LHCN-M2 (cell line): ENCODE data around the gene ERC1. TPM values are rescaled to one million over a fixed set of nuclear protein-coding genes. Genes with fewer than 3 reads are reported as not detected.
A peak's percentile ranks its signal among the peaks of the same experiment; 100 is the strongest.
"Not testable (repeated sequence)": the region's sequence is repeated elsewhere in the genome, so short reads cannot be mapped to it uniquely, and the experiment has no call there.

Source experiments
- DNase-seq: peaks from one replicate; pipeline ENCODE4 v3.0.0-alpha.2; 2012; ENCODE audit warnings: low read depth
- total RNA-seq: library from RNA; depleted of rRNA; stranded (reverse); fragments of >200 nt; gene quantifications from 2 replicates; pipeline ENCODE4 v1.2.3, GENCODE V29; 2014

Gene ERC1
- total RNA-seq, 1 experiment from 2014 or later = 19.3 TPM

GRCh38 chr12:1073652-1074051 is 82.6 kb downstream of the ERC1 start:
- DNase-seq = no peak

GRCh38 chr12:1077036-1077803 is 86.2 kb downstream of the ERC1 start:
- no peak for DNase-seq

GRCh38 chr12:1078002-1078401 is 87.0 kb downstream of the ERC1 start:
- DNase-seq = no peak

- DNase-seq = no peak
Measured at GRCh38 chr12:1080520-1081223, 89.6 kb downstream of the ERC1 start.

- no peak for DNase-seq
Measured at GRCh38 chr12:1083151-1083888, 92.3 kb downstream of the ERC1 start.

- DNase-seq = peak; percentile 23
Measured at GRCh38 chr12:1083889-1084262, 92.9 kb downstream of the ERC1 start.

GRCh38 chr12:1091350-1091749 is 100.3 kb downstream of the ERC1 start:
- DNase-seq = no peak

GRCh38 chr12:1093166-1093751 is 102.2 kb downstream of the ERC1 start:
- peak; percentile 66 for DNase-seq

- DNase-seq = no peak
Measured at GRCh38 chr12:1094714-1095113, 103.7 kb downstream of the ERC1 start.

GRCh38 chr12:1099158-1099557 is 108.1 kb downstream of the ERC1 start:
- no peak for DNase-seq

GRCh38 chr12:1099618-1100017 is 108.6 kb downstream of the ERC1 start:
- DNase-seq = not testable (repeated sequence)

- no peak for DNase-seq
Measured at GRCh38 chr12:1102115-1102514, 111.1 kb downstream of the ERC1 start.

- no peak for DNase-seq
Measured at GRCh38 chr12:1102791-1103450, 111.9 kb downstream of the ERC1 start.

- peak; percentile 12 for DNase-seq
Measured at GRCh38 chr12:1103632-1104031, 112.6 kb downstream of the ERC1 start.

GRCh38 chr12:1104088-1104800 is 113.2 kb downstream of the ERC1 start:
- DNase-seq = no peak

- DNase-seq = no peak
Measured at GRCh38 chr12:1107669-1108068, 116.6 kb downstream of the ERC1 start.

GRCh38 chr12:1108276-1108675 is 117.3 kb downstream of the ERC1 start:
- no peak for DNase-seq

GRCh38 chr12:1115484-1116231 is 124.6 kb downstream of the ERC1 start:
- peak; percentile 73 for DNase-seq

- DNase-seq = no peak
Measured at GRCh38 chr12:1117371-1117770, 126.3 kb downstream of the ERC1 start.

GRCh38 chr12:1117970-1118563 is 127.0 kb downstream of the ERC1 start:
- DNase-seq = peak; percentile 65
